ENCODE results near the gene SERPINA5.

DNA sequence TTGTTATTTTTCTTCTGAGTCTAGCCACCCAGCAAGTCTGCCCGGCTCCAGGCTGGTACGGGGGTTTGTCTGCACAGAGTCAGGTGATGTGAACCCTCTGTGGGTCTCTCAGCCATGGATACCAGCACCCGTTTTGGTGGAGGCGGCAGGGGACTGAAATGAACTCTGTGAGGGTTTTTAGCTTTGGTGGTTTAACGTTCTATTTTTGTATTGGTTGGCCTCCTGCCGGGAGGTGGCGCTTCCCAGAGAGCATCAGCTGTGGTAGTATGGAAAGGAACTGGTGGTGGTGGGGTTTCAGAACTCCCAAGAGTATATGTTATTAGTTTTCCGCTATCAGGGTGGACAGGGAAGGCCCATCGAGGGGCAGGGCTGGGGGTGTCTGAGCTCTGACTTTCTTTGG lies 25.2 kb upstream of the SERPINA5 start:
- TF ChIP-seq, protein P1, sequence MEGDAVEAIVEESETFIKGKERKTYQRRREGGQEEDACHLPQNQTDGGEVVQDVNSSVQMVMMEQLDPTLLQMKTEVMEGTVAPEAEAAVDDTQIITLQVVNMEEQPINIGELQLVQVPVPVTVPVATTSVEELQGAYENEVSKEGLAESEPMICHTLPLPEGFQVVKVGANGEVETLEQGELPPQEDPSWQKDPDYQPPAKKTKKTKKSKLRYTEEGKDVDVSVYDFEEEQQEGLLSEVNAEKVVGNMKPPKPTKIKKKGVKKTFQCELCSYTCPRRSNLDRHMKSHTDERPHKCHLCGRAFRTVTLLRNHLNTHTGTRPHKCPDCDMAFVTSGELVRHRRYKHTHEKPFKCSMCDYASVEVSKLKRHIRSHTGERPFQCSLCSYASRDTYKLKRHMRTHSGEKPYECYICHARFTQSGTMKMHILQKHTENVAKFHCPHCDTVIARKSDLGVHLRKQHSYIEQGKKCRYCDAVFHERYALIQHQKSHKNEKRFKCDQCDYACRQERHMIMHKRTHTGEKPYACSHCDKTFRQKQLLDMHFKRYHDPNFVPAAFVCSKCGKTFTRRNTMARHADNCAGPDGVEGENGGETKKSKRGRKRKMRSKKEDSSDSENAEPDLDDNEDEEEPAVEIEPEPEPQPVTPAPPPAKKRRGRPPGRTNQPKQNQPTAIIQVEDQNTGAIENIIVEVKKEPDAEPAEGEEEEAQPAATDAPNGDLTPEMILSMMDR (conservative IDR thresholded peaks at IDR 0.05): no peak
- no peak for TF ChIP-seq EZH2 (IDR thresholded peaks at IDR 0.05; ENCODE audit: low read depth)

Data from PC-9 (cell line).